Natural killer cell (primary cell): ENCODE data around the gene AXIN1. TPM values are rescaled to one million over a fixed set of nuclear protein-coding genes. Genes with fewer than 3 reads are reported as not detected.

Experiments used
- ATAC-seq, 3 donors: fragments of 150-1000 bp in 2 of 3; fragments of 200-7000 bp in 1 of 3; cut with Tn5 transposase; 1 replicate in 1 of 3; 2 replicates in 2 of 3; pipeline ENCODE4 v1.10.0; 2021; ENCODE audit warnings: mild to moderate bottlenecking in 2 of 3, moderate library complexity in 2 of 3
- DNase-seq, 2 donors: peaks; one replicate each; pipeline versions ENCODE4 v3.0.0 to v3.0.0-alpha.2; 2013 to 2021; ENCODE audit warnings: mixed read lengths in 1 of 2
- H3K27ac ChIP-seq: one replicate; pipeline ENCODE4 v1.5.1; 2013; ENCODE audit warnings: mild to moderate bottlenecking, low read length
- H3K27me3 ChIP-seq: one replicate; pipeline ENCODE4 v1.6.1; 2013; ENCODE audit warnings: low read length; ENCODE audit not compliant: control insufficient read depth, insufficient read depth
- H3K36me3 ChIP-seq: one replicate; pipeline ENCODE4 v1.6.1; 2013; ENCODE audit warnings: low read length; ENCODE audit not compliant: control insufficient read depth, insufficient read depth
- H3K4me1 ChIP-seq: one replicate; pipeline ENCODE4 v1.6.1; 2013; ENCODE audit warnings: low read length; ENCODE audit not compliant: control insufficient read depth, insufficient read depth
- H3K4me3 ChIP-seq: one replicate; pipeline ENCODE4 v1.5.1; 2013; ENCODE audit warnings: low read length
- H3K9me3 ChIP-seq: one replicate; pipeline ENCODE4 v1.6.1; 2013; ENCODE audit warnings: low read length; ENCODE audit not compliant: control insufficient read depth, insufficient read depth
- H3K27ac Mint-ChIP-seq, 2 donors: one replicate each; pipeline ENCODE4 v1.8.0; 2022; ENCODE audit warnings: mild to moderate bottlenecking in 2 of 2, mixed read lengths in 2 of 2, moderate library complexity in 1 of 2
- H3K27me3 Mint-ChIP-seq, 2 donors: one replicate each; pipeline ENCODE4 v1.8.0; 2022; ENCODE audit warnings: low read depth in 2 of 2, mixed read lengths in 2 of 2
- H3K36me3 Mint-ChIP-seq: one replicate; pipeline ENCODE4 v1.8.0; 2022; ENCODE audit warnings: mixed read lengths
- H3K4me1 Mint-ChIP-seq, 2 donors: one replicate each; pipeline ENCODE4 v1.8.0; 2022; ENCODE audit warnings: mixed read lengths in 2 of 2
- H3K4me3 Mint-ChIP-seq: one replicate; pipeline ENCODE4 v1.8.0; 2022; ENCODE audit warnings: mild to moderate bottlenecking, moderate library complexity, mixed read lengths
- H3K9me3 Mint-ChIP-seq, 2 donors: one replicate each; pipeline ENCODE4 v1.8.0; 2022; ENCODE audit warnings: mixed read lengths in 2 of 2
- CTCF ChIP-seq: fragments of 200-600 bp; IDR thresholded peaks from one replicate; pipeline ENCODE4 v1.8.0; 2022; ENCODE audit warnings: antibody characterized with exemption
- WGBS: methylation state at CpG from one replicate; pipeline ENCODE4 v1.1.7; 2013; ENCODE audit warnings: missing lambda C conversion rate; ENCODE audit not compliant: insufficient coverage; 5-methylcytosine and 5-hydroxymethylcytosine counted together
- intact Hi-C: fragments of 100-400 bp; cut with micrococcal nuclease; formaldehyde crosslinking; loops from one replicate; pipeline ENCODE4 v1.14.2; 2022
- total RNA-seq, 4 donors: library from RNA; stranded (reverse); fragments of 120-200 nt in 1 of 4; gene quantifications; one replicate each; pipeline versions ENCODE4 v1.2.3 to v1.2.4, GENCODE V29; 2013 to 2022

AXIN1 gene
- total RNA-seq, 3 donors from 2014 or later (not counting 1 experiment from before 2014, with no cell fraction given), result 100 to 122 (median 106) TPM

GRCh38 chr16:290015-290680, 62.4 kb downstream of the AXIN1 start:
- ATAC-seq (no peak), DNase-seq (no peak)
- no peaks in the 10 kb centered on the region for H3K27me3 ChIP-seq
- H3K27ac ChIP-seq, result no peak overlapping the region
- intact Hi-C loops, result no loop called here
- whole genome bisulfite sequencing, result 95% methylated on average over 25 of the region's 25 CpGs
- Mint-ChIP-seq H3K9me3 (no peaks in the 10 kb centered on the region), H3K4me1 (peaks cover 7 to 12% of the 10 kb centered on the region in 2 donors), H3K4me3 (no peak overlapping the region), H3K36me3 (no peaks in the 10 kb centered on the region), H3K27me3 (no peaks in the 10 kb centered on the region), H3K27ac (no peak overlapping the region)
- H3K4me3 ChIP-seq, result no peak overlapping the region
- H3K36me3 ChIP-seq, result peaks cover 75% of the 10 kb centered on the region
- H3K4me1 ChIP-seq, result peaks cover 3% of the 10 kb centered on the region
- H3K9me3 ChIP-seq, result no peaks in the 10 kb centered on the region
- TF ChIP-seq CTCF, result no peak

- peaks cover 75% of the 10 kb centered on the region for H3K36me3 ChIP-seq
- no peak overlapping the region for H3K4me3 ChIP-seq
- no peak for TF ChIP-seq CTCF
- H3K4me3 Mint-ChIP-seq, result no peak overlapping the region
- H3K9me3 ChIP-seq, result no peaks in the 10 kb centered on the region
- no peaks in the 10 kb centered on the region for H3K27me3 ChIP-seq
- no peak overlapping the region for H3K27ac ChIP-seq
- no peaks in the 10 kb centered on the region for H3K36me3 Mint-ChIP-seq
- H3K9me3 Mint-ChIP-seq, result no peaks in the 10 kb centered on the region
- peaks cover 7 to 12% of the 10 kb centered on the region in 2 donors for H3K4me1 Mint-ChIP-seq
- WGBS, result 95% methylated on average over 22 of the region's 22 CpGs
- H3K4me1 ChIP-seq, result peaks cover 3% of the 10 kb centered on the region
- no peaks in the 10 kb centered on the region for H3K27me3 Mint-ChIP-seq
- ATAC-seq (no peak), DNase-seq (no peak)
- intact Hi-C loops, result no loop called here
- H3K27ac Mint-ChIP-seq, result no peak overlapping the region
Measured at GRCh38 chr16:289395-289997, 63.0 kb downstream of the AXIN1 start.

GRCh38 chr16:287981-288920, 64.3 kb downstream of the AXIN1 start:
- Mint-ChIP-seq H3K4me3 (no peak overlapping the region), H3K9me3 (no peaks in the 10 kb centered on the region), H3K4me1 (peaks cover 7 to 12% of the 10 kb centered on the region in 2 donors), H3K27ac (no peak overlapping the region), H3K27me3 (no peaks in the 10 kb centered on the region), H3K36me3 (no peaks in the 10 kb centered on the region)
- Histone ChIP-seq H3K4me1 (peaks cover 3% of the 10 kb centered on the region), H3K4me3 (no peak overlapping the region), H3K9me3 (no peaks in the 10 kb centered on the region), H3K27me3 (no peaks in the 10 kb centered on the region), H3K36me3 (peaks cover 67% of the 10 kb centered on the region), H3K27ac (no peak overlapping the region)
- intact Hi-C loops, result no loop called here
- TF ChIP-seq CTCF, result no peak
- DNase-seq (no peak), ATAC-seq (no peak)
- WGBS, result 94% methylated on average over 33 of the region's 33 CpGs
